Adipose tissue (tissue), 3 donors: ENCODE data around the gene SMARCAL1. TPM values are rescaled to one million over a fixed set of nuclear protein-coding genes. Genes with fewer than 3 reads are reported as not detected.

ENCODE experiments used
- H3K27ac ChIP-seq: one replicate; pipeline ENCODE4 v1.5.1; 2013; ENCODE audit warnings: low read depth, low read length
- WGBS, 3 donors: extraction: QIAGEN DNeasy Blood & Tissue Kit; methylation state at CpG; one replicate each; pipeline ENCODE4 v1.1.7; 2013; 5-methylcytosine and 5-hydroxymethylcytosine counted together
- polyA plus RNA-seq, 3 donors: library from polyadenylated mRNA; stranded (reverse); fragments of 200-250 nt; gene quantifications; one replicate each; pipeline ENCODE4 v1.2.3, GENCODE V29; 2013
- donor health status: healthy with polysubstance abuse.
- donor health status: Bipolar disorder and iron deficiency.
- donor health status: healthy.

SMARCAL1 gene
- polyA plus RNA-seq, 3 donors, result 6.7 to 7.5 (median 6.8) TPM

GRCh38 chr2:216490061-216490460 is 77.8 kb downstream of the SMARCAL1 start:
- H3K27ac ChIP-seq, result no peak overlapping the region
- WGBS, 3 donors, result 46 to 75% (median 50%) methylated on average over 1 of the region's 1 CpG

- 69 to 74% (median 70%) methylated on average over 9 of the region's 9 CpGs for WGBS, 3 donors
- no peak overlapping the region for H3K27ac ChIP-seq
Observed at GRCh38 chr2:216491793-216492596, 79.7 kb downstream of the SMARCAL1 start.

- WGBS, 3 donors, result 64 to 83% (median 72%) methylated on average over 6 of the region's 6 CpGs
- H3K27ac ChIP-seq, result no peak overlapping the region
Observed at GRCh38 chr2:216492597-216493333, 80.5 kb downstream of the SMARCAL1 start.

- H3K27ac ChIP-seq, result no peak overlapping the region
- 83 to 100% (median 92%) methylated on average over 1 of the region's 1 CpG for WGBS, 3 donors
Observed at GRCh38 chr2:216493334-216493685, 81.0 kb downstream of the SMARCAL1 start.

- 42 to 83% (median 47%) methylated on average over 2 of the region's 2 CpGs for WGBS, 3 donors
- no peak overlapping the region for H3K27ac ChIP-seq
Observed at GRCh38 chr2:216495656-216496055, 83.4 kb downstream of the SMARCAL1 start.

GRCh38 chr2:216497382-216498069 is 85.2 kb downstream of the SMARCAL1 start:
- WGBS, 3 donors, result 80 to 82% (median 82%) methylated on average over 6 of the region's 6 CpGs
- no peak overlapping the region for H3K27ac ChIP-seq

- WGBS, 3 donors, result 15 to 26% (median 23%) methylated on average over 6 of the region's 6 CpGs
- H3K27ac ChIP-seq, result no peak overlapping the region
Observed at GRCh38 chr2:216498070-216498378, 85.7 kb downstream of the SMARCAL1 start.

- H3K27ac ChIP-seq, result no peak within 1 kb of the TSS
- WGBS, 3 donors, result 0 to 1% (median 1%) methylated on average over 54 of the region's 54 CpGs
Observed at GRCh38 chr2:216498379-216499352, 86.4 kb downstream of the SMARCAL1 start, which contains the start of gene RPL37A. RPL37A (plus strand) TSS chr2:216498844; CDS start chr2:216498875, 31 bp downstream.

GRCh38 chr2:216499641-216500218 is 87.4 kb downstream of the SMARCAL1 start:
- no peak overlapping the region for H3K27ac ChIP-seq
- WGBS, 3 donors, result 13 to 20% (median 19%) methylated on average over 6 of the region's 6 CpGs

GRCh38 chr2:216500572-216500971 is 88.3 kb downstream of the SMARCAL1 start:
- no peak overlapping the region for H3K27ac ChIP-seq
- WGBS, 3 donors, result 86 to 89% (median 87%) methylated on average over 2 of the region's 2 CpGs

- no peak overlapping the region for H3K27ac ChIP-seq
- 88 to 93% (median 92%) methylated on average over 8 of the region's 8 CpGs for WGBS, 3 donors
Observed at GRCh38 chr2:216501854-216502253, 89.6 kb downstream of the SMARCAL1 start.

GRCh38 chr2:216502381-216503158 is 90.3 kb downstream of the SMARCAL1 start:
- 77 to 83% (median 80%) methylated on average over 7 of the region's 7 CpGs for WGBS, 3 donors

GRCh38 chr2:216503159-216503629 is 90.9 kb downstream of the SMARCAL1 start:
- 85 to 92% (median 88%) methylated on average over 6 of the region's 6 CpGs for WGBS, 3 donors
- no peak overlapping the region for H3K27ac ChIP-seq

More at GRCh38 chr2:216502381-216503158, 90.3 kb downstream of the SMARCAL1 start:
- no peak overlapping the region for H3K27ac ChIP-seq

- WGBS, 3 donors, result 59 to 71% (median 64%) methylated on average over 5 of the region's 5 CpGs
- H3K27ac ChIP-seq, result no peak overlapping the region
Observed at GRCh38 chr2:216503697-216504375, 91.6 kb downstream of the SMARCAL1 start.

GRCh38 chr2:216504376-216504762 is 92.1 kb downstream of the SMARCAL1 start:
- 73 to 80% (median 79%) methylated on average over 1 of the region's 1 CpG for WGBS, 3 donors
- H3K27ac ChIP-seq, result no peak overlapping the region
